H1 (cell line): ENCODE data around the gene MRPL39. TPM values are rescaled to one million over a fixed set of nuclear protein-coding genes. Genes with fewer than 3 reads are reported as not detected.

Source experiments
- CTCF ChIA-PET: fragments of 300-600 bp; sonication (Branson Sonifier 250); formaldehyde crosslinking; loops from one replicate; lab custom pipeline; 2021; ENCODE audit not compliant: partially characterized antibody; lab: Charles Lee
- POLR2A ChIA-PET: fragments of 300-600 bp; sonication (Branson Sonifier 250); formaldehyde crosslinking; loops from one replicate; lab custom pipeline; 2021; ENCODE audit warnings: inconsistent platforms; ENCODE audit not compliant: partially characterized antibody; lab: Charles Lee
- DNase-seq, 2 experiments: peaks; one replicate each; pipeline versions ENCODE4 v3.0.0 to v3.0.0-alpha.2; 2010 to 2022; ENCODE audit warnings: low spot score in 2 of 2, low read depth in 1 of 2, mixed read lengths in 1 of 2
- FAIRE-seq: peaks from 2 replicates; lab custom pipeline; 2011; peaks lifted over from hg19 to GRCh38; lab: Jason Lieb, UNC
- H2AFZ ChIP-seq: 2 replicates; pipeline ENCODE4 v1.8.1; 2012; ENCODE audit warnings: low read length, inconsistent platforms
- H2AK5ac ChIP-seq: 2 replicates; pipeline ENCODE4 v1.6.1; 2013; ENCODE audit warnings: low read depth, low read length
- H2BK120ac ChIP-seq: replicated peaks from 2 replicates; pipeline ENCODE3; 2013; ENCODE audit warnings: low read depth, low read length, inconsistent platforms
- H2BK12ac ChIP-seq: 2 replicates; pipeline ENCODE4 v1.6.1; 2013; ENCODE audit warnings: low read depth, low read length
- H2BK15ac ChIP-seq: 2 replicates; pipeline ENCODE4 v1.6.1; 2013; ENCODE audit warnings: low read length
- H2BK20ac ChIP-seq: 2 replicates; pipeline ENCODE4 v1.6.1; 2013; ENCODE audit warnings: low read length
- H2BK5ac ChIP-seq: 2 replicates; pipeline ENCODE4 v1.6.1; 2013; ENCODE audit warnings: low read depth, low read length
- H3K14ac ChIP-seq: 2 replicates; pipeline ENCODE4 v1.6.1; 2013; ENCODE audit warnings: inconsistent platforms; ENCODE audit not compliant: insufficient read length
- H3K18ac ChIP-seq: 2 replicates; pipeline ENCODE4 v1.6.1; 2013; ENCODE audit warnings: low read length; ENCODE audit errors: extremely low read depth
- H3K23ac ChIP-seq: 2 replicates; pipeline ENCODE4 v1.6.1; 2013; ENCODE audit warnings: inconsistent platforms; ENCODE audit not compliant: insufficient read length
- H3K23me2 ChIP-seq: 2 replicates; pipeline ENCODE4 v1.6.1; 2013; ENCODE audit warnings: low read depth, low read length
- H3K27ac ChIP-seq: 2 replicates; pipeline ENCODE4 v1.6.1; 2011; ENCODE audit warnings: low read depth, low read length, inconsistent platforms
- H3K27me3 ChIP-seq, 4 experiments: replicated peaks in 1 of 4; 1 replicate in 1 of 4; 2 replicates in 3 of 4; pipeline versions ENCODE4 v1.6.1 to v1.8.1; 2011 to 2013; ENCODE audit warnings: low read length in 3 of 4, mild to moderate bottlenecking in 3 of 4, inconsistent platforms in 2 of 4, mixed read lengths in 2 of 4, moderate library complexity in 1 of 4; ENCODE audit not compliant: control insufficient read depth in 3 of 4, insufficient read depth in 3 of 4; ENCODE audit errors: extremely low read depth in 1 of 4
- H3K36me3 ChIP-seq, 4 experiments: 2 replicates each; pipeline versions ENCODE4 v1.6.1 to v1.8.1; 2011 to 2013; ENCODE audit warnings: mild to moderate bottlenecking in 4 of 4, low read length in 3 of 4, moderate library complexity in 2 of 4, control low read depth in 1 of 4, inconsistent platforms in 1 of 4; ENCODE audit not compliant: insufficient read depth in 4 of 4, control insufficient read depth in 2 of 4
- H3K4ac ChIP-seq: replicated peaks from 2 replicates; pipeline ENCODE3; 2013; ENCODE audit warnings: low read length, low read depth, mixed read lengths, inconsistent platforms; ENCODE audit not compliant: insufficient read length
- H3K4me1 ChIP-seq, 4 experiments: replicated peaks in 1 of 4; 1 replicate in 1 of 4; 2 replicates in 3 of 4; pipeline versions ENCODE4 v1.6.1 to v1.8.1; 2011 to 2013; ENCODE audit warnings: low read length in 3 of 4, inconsistent platforms in 2 of 4, mixed read lengths in 1 of 4; ENCODE audit not compliant: insufficient read depth in 4 of 4, control insufficient read depth in 3 of 4
- H3K4me2 ChIP-seq, 2 experiments: 2 replicates each; pipeline versions ENCODE4 v1.6.1 to v1.8.1; 2011 to 2013; ENCODE audit warnings: low read depth in 2 of 2, low read length in 2 of 2, control low read depth in 1 of 2, inconsistent platforms in 1 of 2, mild to moderate bottlenecking in 1 of 2; ENCODE audit not compliant: insufficient read depth in 1 of 2
- H3K4me3 ChIP-seq, 4 experiments: fragments of 200-600, 300-600 bp in 1 of 4; sonication (generic), shearing (Covaris generic), sonication (Bioruptor Twin) in 1 of 4; 2 replicates each; pipeline versions ENCODE4 v1.5.1 to v1.8.1; 2011 to 2016; ENCODE audit warnings: low read length in 4 of 4, low read depth in 3 of 4, control low read depth in 2 of 4, inconsistent platforms in 2 of 4, mild to moderate bottlenecking in 2 of 4, mixed read lengths in 1 of 4, moderate library complexity in 1 of 4; ENCODE audit not compliant: insufficient read depth in 2 of 4; ENCODE audit errors: extremely low read depth in 1 of 4
- H3K56ac ChIP-seq: replicated peaks from 2 replicates; pipeline ENCODE3; 2013; ENCODE audit warnings: low read depth, mild to moderate bottlenecking, mixed read lengths, low read length, inconsistent platforms; ENCODE audit not compliant: insufficient read length
- H3K79me1 ChIP-seq: 2 replicates; pipeline ENCODE4 v1.6.1; 2013; ENCODE audit warnings: low read depth, low read length, control low read depth
- H3K79me2 ChIP-seq, 2 experiments: 2 replicates each; pipeline versions ENCODE4 v1.6.1 to v1.8.1; 2012 to 2013; ENCODE audit warnings: low read length in 2 of 2, mild to moderate bottlenecking in 2 of 2, inconsistent platforms in 1 of 2; ENCODE audit not compliant: insufficient read depth in 2 of 2, control insufficient read depth in 1 of 2
- H3K9ac ChIP-seq, 4 experiments: replicated peaks in 1 of 4; 1 replicate in 1 of 4; 2 replicates in 3 of 4; pipeline versions ENCODE4 v1.6.1 to v1.8.1; 2011 to 2013; ENCODE audit warnings: low read depth in 3 of 4, low read length in 3 of 4, control low read depth in 2 of 4, mild to moderate bottlenecking in 2 of 4, moderate library complexity in 2 of 4, inconsistent platforms in 1 of 4; ENCODE audit errors: extremely low read depth in 1 of 4
- H3K9me3 ChIP-seq, 2 experiments: 2 replicates each; pipeline versions ENCODE4 v1.6.1 to v1.8.1; 2012 to 2013; ENCODE audit warnings: mild to moderate bottlenecking in 2 of 2, moderate library complexity in 2 of 2, control low read depth in 1 of 2, inconsistent platforms in 1 of 2, low read depth in 1 of 2, low read length in 1 of 2, mixed read lengths in 1 of 2; ENCODE audit not compliant: insufficient read depth in 2 of 2
- H4K20me1 ChIP-seq, 2 experiments: replicated peaks in 1 of 2; 2 replicates each; pipeline versions ENCODE3 to v1.8.1; 2011 to 2013; ENCODE audit warnings: inconsistent platforms in 2 of 2, low read length in 2 of 2, mild to moderate bottlenecking in 1 of 2; ENCODE audit not compliant: insufficient read depth in 2 of 2, control insufficient read depth in 1 of 2
- H4K5ac ChIP-seq: 2 replicates; pipeline ENCODE4 v1.6.1; 2013; ENCODE audit warnings: low read length, low read depth, mixed read lengths, inconsistent platforms; ENCODE audit not compliant: insufficient read length
- H4K8ac ChIP-seq: 2 replicates; pipeline ENCODE4 v1.8.0; 2013; ENCODE audit warnings: mild to moderate bottlenecking, moderate library complexity, low read length, inconsistent platforms; ENCODE audit not compliant: insufficient read depth; ENCODE audit errors: extremely low read depth
- H4K91ac ChIP-seq: replicated peaks from 2 replicates; pipeline ENCODE3; 2013; ENCODE audit warnings: low read length, mixed read lengths, inconsistent platforms; ENCODE audit not compliant: insufficient read length
- EP300 ChIP-seq, 2 experiments: IDR thresholded peaks; 1 replicate in 1 of 2; 2 replicates in 1 of 2; pipeline ENCODE4 v1.6.1; 2011 to 2012; ENCODE audit warnings: low read depth in 2 of 2, low read length in 2 of 2, mild to moderate bottlenecking in 2 of 2, borderline replicate concordance in 1 of 2, inconsistent platforms in 1 of 2, moderate library complexity in 1 of 2
- EZH2 ChIP-seq: fragments of 200-600 bp; sonication (generic); IDR thresholded peaks from 2 replicates; pipeline ENCODE4 v1.7.1; 2012; ENCODE audit warnings: low read depth, mild to moderate bottlenecking, moderate library complexity, low read length, inconsistent platforms; ENCODE audit not compliant: severe bottlenecking
- NRF1 ChIP-seq: IDR thresholded peaks from 2 replicates; pipeline ENCODE4 v1.6.1; 2011; ENCODE audit warnings: mild to moderate bottlenecking, low read depth, low read length, improper control_type of control experiment
- RAD21 ChIP-seq, 2 experiments: IDR thresholded peaks in 1 of 2; conservative IDR thresholded peaks in 1 of 2; 2 replicates each; pipeline ENCODE4 v1.6.1; 2011; ENCODE audit warnings: low read depth in 2 of 2, low read length in 2 of 2, improper control_type of control experiment in 1 of 2, inconsistent platforms in 1 of 2, mild to moderate bottlenecking in 1 of 2, moderate library complexity in 1 of 2
- RFX5 ChIP-seq: IDR thresholded peaks from 2 replicates; pipeline ENCODE4 v1.6.1; 2011; ENCODE audit warnings: low read depth, low read length, improper control_type of control experiment, borderline replicate concordance
- SUZ12 ChIP-seq: fragments of 200-600 bp; sonication (generic); IDR thresholded peaks from 2 replicates; pipeline ENCODE4 v1.6.1; 2012; ENCODE audit warnings: mild to moderate bottlenecking, inconsistent platforms, low read length, moderate library complexity, mixed read lengths
- TEAD4 ChIP-seq: IDR thresholded peaks from 2 replicates; pipeline ENCODE4 v1.6.1; 2012; ENCODE audit warnings: low read depth, low read length, inconsistent platforms, mixed read lengths
- WGBS, 2 experiments: shearing (Covaris generic) in 1 of 2; methylation state at CpG; one replicate each; pipeline versions ENCODE4 v1.1.6 to v1.1.7; 2013 to 2015; ENCODE audit warnings: low lambda C conversion rate in 2 of 2, mixed read lengths in 2 of 2, inconsistent platforms in 1 of 2, low coverage in 1 of 2, missing lambda C conversion rate in 1 of 2; ENCODE audit not compliant: insufficient replicate concordance in 2 of 2, insufficient coverage in 1 of 2, insufficient read length in 1 of 2; ENCODE audit errors: extremely low coverage in 1 of 2, missing lambda C conversion rate in 1 of 2; 5-methylcytosine and 5-hydroxymethylcytosine counted together
- polyA plus RNA-seq, 7 experiments: library from polyadenylated mRNA; depleted of rRNA in 3 of 7; stranded (reverse) in 5 of 7; unstranded in 2 of 7; fragments of >200 nt in 5 of 7; fragments of 200-250 nt in 2 of 7; gene quantifications; 1 replicate in 5 of 7; 2 replicates in 1 of 7; 4 replicates in 1 of 7; pipeline versions ENCODE4 v1.2.1 to v1.2.3, GENCODE V29; 2011 to 2013; ENCODE audit warnings: missing spikeins in 2 of 7, mixed read lengths in 2 of 7
- total RNA-seq: library from RNA; stranded (reverse); fragmentation: NEBNext Ultra II Directional; extraction: Animal tissue kit (Norgen Biotek cat#: 25700); gene quantifications from 2 replicates; pipeline ENCODE4 v1.2.1, GENCODE V29; 2021
- TF ChIP-seq, protein P1 (sequence below): IDR thresholded peaks from 2 replicates; pipeline ENCODE4 v1.6.1; 2011; ENCODE audit warnings: low read depth, mild to moderate bottlenecking, low read length; ENCODE audit not compliant: insufficient read depth

MRPL39 gene
- total and polyA plus RNA-seq, 2 of the 8 experiments (the other 6 are each of a cell fraction or from before 2014, with no cell fraction given): 20.3 to 43.2 TPM

DNA sequence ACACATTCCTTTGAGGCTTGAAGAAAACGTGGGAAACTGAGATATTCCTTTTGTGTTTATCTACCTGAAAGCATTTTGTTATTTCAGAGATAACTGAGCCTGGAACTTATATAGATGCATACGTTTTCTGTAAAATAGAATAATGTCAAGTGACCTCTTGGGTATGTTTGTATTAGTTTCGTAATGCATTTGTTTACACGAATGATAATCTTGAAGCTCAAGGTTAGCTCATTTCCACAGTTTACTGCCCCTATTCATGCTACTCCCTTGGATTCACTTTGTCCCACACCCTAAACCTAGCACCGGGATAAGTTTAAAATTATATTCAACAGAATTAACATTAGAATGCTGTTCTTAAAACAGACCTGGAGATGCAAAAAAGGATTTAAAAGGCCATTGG is 54.4 kb downstream of the MRPL39 start:
- Histone ChIP-seq H3K9me3 (no peaks in the 10 kb centered on the region), H3K56ac (no peak overlapping the region), H3K18ac (no peak overlapping the region), H2BK120ac (no peak overlapping the region), H3K4me2 (no peak overlapping the region), H2AFZ (no peak overlapping the region), H3K27ac (no peak overlapping the region), H2BK5ac (no peak overlapping the region), H2BK20ac (no peak overlapping the region), H3K4ac (no peak overlapping the region), H2AK5ac (no peak overlapping the region), H3K4me1 (no peaks in the 10 kb centered on the region), H3K9ac (no peak overlapping the region), H3K23me2 (no peaks in the 10 kb centered on the region), H3K14ac (no peak overlapping the region), H3K36me3 (no peaks in the 10 kb centered on the region), H3K79me2 (no peaks in the 10 kb centered on the region), H3K79me1 (no peaks in the 10 kb centered on the region), H2BK15ac (no peak overlapping the region), H2BK12ac (no peak overlapping the region), H4K20me1 (no peaks in the 10 kb centered on the region), H4K91ac (no peak overlapping the region), H3K27me3 (no peaks in the 10 kb centered on the region; a peak in 1 of 7 replicates), H4K8ac (no peak overlapping the region), H3K23ac (no peak overlapping the region), H4K5ac (no peak overlapping the region), H3K4me3 (no peak overlapping the region)
- POLR2A ChIA-PET: no interaction called here
- TF ChIP-seq, protein P1, sequence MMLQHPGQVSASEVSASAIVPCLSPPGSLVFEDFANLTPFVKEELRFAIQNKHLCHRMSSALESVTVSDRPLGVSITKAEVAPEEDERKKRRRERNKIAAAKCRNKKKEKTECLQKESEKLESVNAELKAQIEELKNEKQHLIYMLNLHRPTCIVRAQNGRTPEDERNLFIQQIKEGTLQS: no peak
- TF ChIP-seq SUZ12 (no peak), NRF1 (no peak), RFX5 (no peak), TEAD4 (no peak), RAD21 (IDR thresholded peaks at IDR 0.05 in 1 of 2, conservative IDR thresholded peaks at IDR 0.05 in 1 of 2; ENCODE audit: low read depth in 2 of 2, low read length in 2 of 2) (no peak), EZH2 (no peak), EP300 (IDR thresholded peaks at IDR 0.05; ENCODE audit: borderline replicate concordance in 1 of 2, low read depth in 2 of 2, low read length in 2 of 2) (no peak)
- CTCF ChIA-PET: interaction anchor here (0.9 kb wide), 1 partner anchor 45 kb away, joined by 7 read pairs; no protein-coding TSS in a partner anchor
- DNase-seq (no peak), FAIRE-seq (no peak)
- 81% methylated on average over 5 of the region's 5 CpGs; no CpG with 5 or more reads in 1 of the 2 experiments for WGBS, 2 experiments
